Measurements from ENCODE around the gene RNPEPL1.

Gene RNPEPL1

GRCh38 chr2:240595381-240596079, 27.2 kb downstream of the RNPEPL1 start:
- Histone ChIP-seq H3K9me2 (replicated peaks; ENCODE audit: insufficient read depth, low read length) (no peaks in the 10 kb centered on the region), H3F3A (ENCODE audit: insufficient read depth) (no peaks in the 10 kb centered on the region), H3K4me2 (ENCODE audit: low read depth, low read length, poor library complexity, severe bottlenecking) (no peak overlapping the region), H3K27me3 (ENCODE audit: low read length) (no peaks in the 10 kb centered on the region), H3K27ac (ENCODE audit: low read depth, low read length) (no peak overlapping the region), H4K20me1 (ENCODE audit: low read depth, low read length) (no peaks in the 10 kb centered on the region; the same call in 1 of the 2 replicates), H3K79me2 (ENCODE audit: insufficient read depth, low read length) (peaks cover 9% of the 10 kb centered on the region; the same call in 1 of the 2 replicates), H3K9ac (ENCODE audit: low read length) (no peak overlapping the region), H3K4me3 (ENCODE audit: insufficient read depth, low read length, poor library complexity, severe bottlenecking) (no peak overlapping the region), H3K9me3 (ENCODE audit: insufficient read depth, low read length) (no peaks in the 10 kb centered on the region), H2AFZ (ENCODE audit: low read depth, low read length, severe bottlenecking) (no peak overlapping the region), H3K36me3 (ENCODE audit: low read length) (no peaks in the 10 kb centered on the region)
- no peak for TF ChIP-seq CTCF (IDR thresholded peaks at IDR 0.05; ENCODE audit: insufficient read depth, low read length, poor library complexity, severe bottlenecking)
- TF ChIP-seq EZH2phosphoT487 (conservative IDR thresholded peaks at IDR 0.05; ENCODE audit: low read length): no peak

- Histone ChIP-seq H4K20me1 (ENCODE audit: low read depth, low read length) (no peaks in the 10 kb centered on the region; the same call in 1 of the 2 replicates), H3K27me3 (ENCODE audit: low read length) (no peaks in the 10 kb centered on the region), H2AFZ (ENCODE audit: low read depth, low read length, severe bottlenecking) (no peak overlapping the region), H3K9me3 (ENCODE audit: insufficient read depth, low read length) (no peaks in the 10 kb centered on the region), H3K9ac (ENCODE audit: low read length) (no peak overlapping the region), H3K4me3 (ENCODE audit: insufficient read depth, low read length, poor library complexity, severe bottlenecking) (no peak overlapping the region), H3K9me2 (replicated peaks; ENCODE audit: insufficient read depth, low read length) (no peaks in the 10 kb centered on the region), H3K4me2 (ENCODE audit: low read depth, low read length, poor library complexity, severe bottlenecking) (no peak overlapping the region), H3K36me3 (ENCODE audit: low read length) (no peaks in the 10 kb centered on the region), H3F3A (ENCODE audit: insufficient read depth) (no peaks in the 10 kb centered on the region), H3K27ac (ENCODE audit: low read depth, low read length) (no peak overlapping the region), H3K79me2 (ENCODE audit: insufficient read depth, low read length) (peaks cover 8% of the 10 kb centered on the region; the same call in 1 of the 2 replicates)
- TF ChIP-seq EZH2phosphoT487 (conservative IDR thresholded peaks at IDR 0.05; ENCODE audit: low read length) (no peak), CTCF (IDR thresholded peaks at IDR 0.05; ENCODE audit: insufficient read depth, low read length, poor library complexity, severe bottlenecking) (no peak)
These were observed 27.8 kb downstream of the RNPEPL1 start for GRCh38 chr2:240596080-240596460.

GRCh38 chr2:240596491-240596931, 28.2 kb downstream of the RNPEPL1 start:
- Histone ChIP-seq H3F3A (ENCODE audit: insufficient read depth) (no peaks in the 10 kb centered on the region), H3K79me2 (ENCODE audit: insufficient read depth, low read length) (0 out of 2 replicates have a peak, but pooled peaks cover 5% of the 10 kb centered on the region), H2AFZ (ENCODE audit: low read depth, low read length, severe bottlenecking) (no peak overlapping the region), H3K9me3 (ENCODE audit: insufficient read depth, low read length) (no peaks in the 10 kb centered on the region), H4K20me1 (ENCODE audit: low read depth, low read length) (no peaks in the 10 kb centered on the region; the same call in 1 of the 2 replicates), H3K4me2 (ENCODE audit: low read depth, low read length, poor library complexity, severe bottlenecking) (no peak overlapping the region), H3K9me2 (replicated peaks; ENCODE audit: insufficient read depth, low read length) (no peaks in the 10 kb centered on the region), H3K27me3 (ENCODE audit: low read length) (no peaks in the 10 kb centered on the region), H3K36me3 (ENCODE audit: low read length) (no peaks in the 10 kb centered on the region), H3K27ac (ENCODE audit: low read depth, low read length) (no peak overlapping the region), H3K4me3 (ENCODE audit: insufficient read depth, low read length, poor library complexity, severe bottlenecking) (no peak overlapping the region), H3K9ac (ENCODE audit: low read length) (no peak overlapping the region)
- TF ChIP-seq CTCF (IDR thresholded peaks at IDR 0.05; ENCODE audit: insufficient read depth, low read length, poor library complexity, severe bottlenecking): no peak
- no peak for TF ChIP-seq EZH2phosphoT487 (conservative IDR thresholded peaks at IDR 0.05; ENCODE audit: low read length)
